H9 (cell line): ENCODE data around the gene RAB5A. TPM values are rescaled to one million over a fixed set of nuclear protein-coding genes. Genes with fewer than 3 reads are reported as not detected.
"Not testable (repeated sequence)": the region's sequence is repeated elsewhere in the genome, so short reads cannot be mapped to it uniquely, and the experiment has no call there.

Source experiments
- DNase-seq: peaks from one replicate; pipeline ENCODE4 v3.0.0-alpha.2; 2017
- H2AFZ ChIP-seq: one replicate; pipeline ENCODE4 v1.6.1; 2013; ENCODE audit warnings: mild to moderate bottlenecking, low read length, control low read depth, moderate library complexity
- H2AK5ac ChIP-seq: 2 replicates; pipeline ENCODE4 v1.6.1; 2013; ENCODE audit warnings: low read length, control low read depth, mixed read lengths; ENCODE audit not compliant: insufficient read length
- H2BK120ac ChIP-seq: one replicate; pipeline ENCODE4 v1.6.1; 2013; ENCODE audit warnings: low read depth, mild to moderate bottlenecking, low read length, control low read depth, inconsistent platforms; ENCODE audit not compliant: poor library complexity, severe bottlenecking
- H2BK12ac ChIP-seq: 2 replicates; pipeline ENCODE4 v1.6.1; 2013; ENCODE audit warnings: low read length, control low read depth, mixed read lengths, low read depth; ENCODE audit not compliant: insufficient read length
- H2BK15ac ChIP-seq: 2 replicates; pipeline ENCODE4 v1.6.1; 2013; ENCODE audit warnings: low read depth, low read length, control low read depth
- H2BK20ac ChIP-seq: one replicate; pipeline ENCODE4 v1.6.1; 2013; ENCODE audit warnings: low read depth, mild to moderate bottlenecking, low read length, control low read depth, inconsistent platforms; ENCODE audit not compliant: poor library complexity, severe bottlenecking
- H2BK5ac ChIP-seq: 2 replicates; pipeline ENCODE4 v1.6.1; 2013; ENCODE audit warnings: low read length, control low read depth, mixed read lengths; ENCODE audit not compliant: insufficient read length
- H3K14ac ChIP-seq: 2 replicates; pipeline ENCODE4 v1.6.1; 2013; ENCODE audit warnings: low read length, control low read depth; ENCODE audit not compliant: insufficient read depth
- H3K18ac ChIP-seq: 2 replicates; pipeline ENCODE4 v1.6.1; 2013; ENCODE audit warnings: low read depth, mild to moderate bottlenecking, mixed read lengths, low read length, control low read depth; ENCODE audit not compliant: insufficient read length
- H3K23ac ChIP-seq: 2 replicates; pipeline ENCODE4 v1.6.1; 2013; ENCODE audit warnings: low read length, control low read depth, mixed read lengths, low read depth; ENCODE audit not compliant: insufficient read length
- H3K23me2 ChIP-seq: 2 replicates; pipeline ENCODE4 v1.6.1; 2013; ENCODE audit warnings: low read depth, mild to moderate bottlenecking, mixed read lengths, low read length, control low read depth; ENCODE audit not compliant: insufficient read length, poor library complexity, severe bottlenecking
- H3K27ac ChIP-seq: 2 replicates; pipeline ENCODE4 v1.5.1; 2013; ENCODE audit warnings: low read length, control low read depth, mixed read lengths, low read depth; ENCODE audit not compliant: insufficient read length
- H3K27me3 ChIP-seq: 2 replicates; pipeline ENCODE4 v1.6.1; 2013; ENCODE audit warnings: low read length, control low read depth, inconsistent platforms; ENCODE audit not compliant: insufficient read depth
- H3K4ac ChIP-seq: 2 replicates; pipeline ENCODE4 v1.6.1; 2013; ENCODE audit warnings: low read depth, mild to moderate bottlenecking, control low read depth, inconsistent platforms, low read length, moderate library complexity
- H3K4me1 ChIP-seq: 2 replicates; pipeline ENCODE4 v1.6.1; 2013; ENCODE audit warnings: low read length, control low read depth, inconsistent platforms; ENCODE audit not compliant: insufficient read depth
- H3K4me2 ChIP-seq: 2 replicates; pipeline ENCODE4 v1.6.1; 2013; ENCODE audit warnings: low read length, control low read depth, mixed read lengths; ENCODE audit not compliant: insufficient read length, insufficient read depth
- H3K56ac ChIP-seq: 2 replicates; pipeline ENCODE4 v1.6.1; 2013; ENCODE audit warnings: low read depth, mild to moderate bottlenecking, mixed read lengths, low read length, control low read depth; ENCODE audit not compliant: insufficient read length
- H3K79me1 ChIP-seq: 2 replicates; pipeline ENCODE4 v1.6.1; 2013; ENCODE audit warnings: low read depth, mild to moderate bottlenecking, moderate library complexity, low read length, control low read depth, inconsistent platforms; ENCODE audit not compliant: insufficient read depth, poor library complexity, severe bottlenecking
- H3K79me2 ChIP-seq: 2 replicates; pipeline ENCODE4 v1.6.1; 2013; ENCODE audit warnings: low read length, control low read depth, inconsistent platforms; ENCODE audit not compliant: insufficient read depth
- H3K9ac ChIP-seq: 2 replicates; pipeline ENCODE4 v1.6.1; 2013; ENCODE audit warnings: low read length, control low read depth, mixed read lengths; ENCODE audit not compliant: insufficient read length; ENCODE audit errors: extremely low read depth
- H3K9me3 ChIP-seq: one replicate; pipeline ENCODE4 v1.6.1; 2013; ENCODE audit warnings: low read depth, low read length, inconsistent platforms; ENCODE audit not compliant: control insufficient read depth
- H3T11ph ChIP-seq: one replicate; pipeline ENCODE4 v1.6.1; 2013; ENCODE audit warnings: mild to moderate bottlenecking, low read length, control low read depth, inconsistent platforms
- H4K20me1 ChIP-seq: one replicate; pipeline ENCODE4 v1.6.1; 2013; ENCODE audit not compliant: control insufficient read depth, insufficient read length, insufficient read depth
- H4K5ac ChIP-seq: 2 replicates; pipeline ENCODE4 v1.6.1; 2013; ENCODE audit warnings: low read depth, mild to moderate bottlenecking, mixed read lengths, low read length, control low read depth; ENCODE audit not compliant: insufficient read length
- H4K8ac ChIP-seq: replicated peaks from 2 replicates; pipeline ENCODE4 v1.6.1; 2013; ENCODE audit warnings: low read length, control low read depth, mixed read lengths, low read depth; ENCODE audit not compliant: insufficient read length
- H4K91ac ChIP-seq: 2 replicates; pipeline ENCODE4 v1.6.1; 2013; ENCODE audit warnings: low read depth, mild to moderate bottlenecking, moderate library complexity, mixed read lengths, low read length, control low read depth; ENCODE audit not compliant: insufficient read length
- H3K27ac Mint-ChIP-seq, 3 experiments: 2 replicates in 2 of 3; 3 replicates in 1 of 3; pipeline ENCODE4 v1.8.0; 2020 to 2021; ENCODE audit warnings: mixed read lengths in 3 of 3, mild to moderate bottlenecking in 1 of 3, moderate library complexity in 1 of 3
- H3K27me3 Mint-ChIP-seq: 2 replicates; pipeline ENCODE4 v1.8.0; 2021; ENCODE audit warnings: low read depth, mild to moderate bottlenecking, moderate library complexity, mixed read lengths
- H3K36me3 Mint-ChIP-seq, 3 experiments: 2 replicates in 2 of 3; 3 replicates in 1 of 3; pipeline ENCODE4 v1.8.0; 2020 to 2021; ENCODE audit warnings: low read depth in 3 of 3, mixed read lengths in 3 of 3; ENCODE audit not compliant: insufficient read depth in 1 of 3
- H3K4me1 Mint-ChIP-seq, 2 experiments: 2 replicates each; pipeline ENCODE4 v1.8.0; 2020; ENCODE audit warnings: mixed read lengths in 2 of 2
- H3K4me3 Mint-ChIP-seq, 2 experiments: 2 replicates in 1 of 2; 3 replicates in 1 of 2; pipeline ENCODE4 v1.8.0; 2020 to 2021; ENCODE audit warnings: mild to moderate bottlenecking in 2 of 2, mixed read lengths in 2 of 2, moderate library complexity in 1 of 2
- H3K9me3 Mint-ChIP-seq, 2 experiments: 2 replicates in 1 of 2; 3 replicates in 1 of 2; pipeline ENCODE4 v1.8.0; 2020; ENCODE audit warnings: mild to moderate bottlenecking in 2 of 2, mixed read lengths in 2 of 2, moderate library complexity in 1 of 2
- WGBS: extraction: QIAGEN DNeasy Blood & Tissue Kit; methylation state at CpG from one replicate; pipeline ENCODE4 v1.1.7; 2013; ENCODE audit warnings: missing lambda C conversion rate, low lambda C conversion rate, mixed read lengths; ENCODE audit not compliant: insufficient read length; ENCODE audit errors: extremely low coverage; 5-methylcytosine and 5-hydroxymethylcytosine counted together
- total RNA-seq: library from RNA; stranded (reverse); gene quantifications from 2 replicates; pipeline ENCODE4 v1.2.1, GENCODE V29; 2021
- TF ChIP-seq, protein P1 (sequence below): fragments of 200-600 bp; sonication (generic); conservative IDR thresholded peaks from 3 replicates; pipeline ENCODE4 v1.8.0; 2021; ENCODE audit warnings: antibody characterized with exemption, mild to moderate bottlenecking

The RAB5A gene
- total RNA-seq, 1 experiment from 2014 or later = 84.8 TPM

- Histone ChIP-seq H3K9me3 (no peaks in the 10 kb centered on the region), H3K23ac (no peak overlapping the region), H2BK20ac (no peak overlapping the region), H3T11ph (no peak overlapping the region), H2BK15ac (no peak overlapping the region), H3K27ac (no peak overlapping the region), H3K4me1 (no peaks in the 10 kb centered on the region; the same call in 1 of the 2 replicates), H3K79me1 (no peaks in the 10 kb centered on the region), H3K18ac (no peak overlapping the region), H3K4me2 (no peak overlapping the region), H3K27me3 (no peaks in the 10 kb centered on the region), H3K9ac (no peak overlapping the region), H2BK5ac (no peak overlapping the region), H4K91ac (no peak overlapping the region), H4K20me1 (no peaks in the 10 kb centered on the region), H3K23me2 (no peaks in the 10 kb centered on the region), H2AFZ (no peak overlapping the region), H3K79me2 (no peaks in the 10 kb centered on the region), H3K4ac (no peak overlapping the region), H3K14ac (no peak overlapping the region), H2BK12ac (no peak overlapping the region), H4K5ac (no peak overlapping the region), H2BK120ac (no peak overlapping the region), H2AK5ac (no peak overlapping the region), H3K56ac (no peak overlapping the region), H4K8ac (no peak overlapping the region)
- no CpG with 5 or more reads among the region's 2 CpGs for WGBS
- H3K27me3 Mint-ChIP-seq = no peaks in the 10 kb centered on the region; the same call in 1 of the 2 replicates
- H3K27ac Mint-ChIP-seq = no peak overlapping the region
- no peak for DNase-seq
- TF ChIP-seq, protein P1, sequence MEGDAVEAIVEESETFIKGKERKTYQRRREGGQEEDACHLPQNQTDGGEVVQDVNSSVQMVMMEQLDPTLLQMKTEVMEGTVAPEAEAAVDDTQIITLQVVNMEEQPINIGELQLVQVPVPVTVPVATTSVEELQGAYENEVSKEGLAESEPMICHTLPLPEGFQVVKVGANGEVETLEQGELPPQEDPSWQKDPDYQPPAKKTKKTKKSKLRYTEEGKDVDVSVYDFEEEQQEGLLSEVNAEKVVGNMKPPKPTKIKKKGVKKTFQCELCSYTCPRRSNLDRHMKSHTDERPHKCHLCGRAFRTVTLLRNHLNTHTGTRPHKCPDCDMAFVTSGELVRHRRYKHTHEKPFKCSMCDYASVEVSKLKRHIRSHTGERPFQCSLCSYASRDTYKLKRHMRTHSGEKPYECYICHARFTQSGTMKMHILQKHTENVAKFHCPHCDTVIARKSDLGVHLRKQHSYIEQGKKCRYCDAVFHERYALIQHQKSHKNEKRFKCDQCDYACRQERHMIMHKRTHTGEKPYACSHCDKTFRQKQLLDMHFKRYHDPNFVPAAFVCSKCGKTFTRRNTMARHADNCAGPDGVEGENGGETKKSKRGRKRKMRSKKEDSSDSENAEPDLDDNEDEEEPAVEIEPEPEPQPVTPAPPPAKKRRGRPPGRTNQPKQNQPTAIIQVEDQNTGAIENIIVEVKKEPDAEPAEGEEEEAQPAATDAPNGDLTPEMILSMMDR = no peak
- no peak overlapping the region for H3K4me3 Mint-ChIP-seq
- H3K4me1 Mint-ChIP-seq = peaks cover 3 to 9% of the 10 kb centered on the region in 2 experiments; a peak in 3 of 4 replicates
- H3K36me3 Mint-ChIP-seq = no peaks in the 10 kb centered on the region
- H3K9me3 Mint-ChIP-seq = no peaks in the 10 kb centered on the region
Observed at GRCh38 chr3:19899264-19899663, 47.6 kb upstream of the RAB5A start.

DNA sequence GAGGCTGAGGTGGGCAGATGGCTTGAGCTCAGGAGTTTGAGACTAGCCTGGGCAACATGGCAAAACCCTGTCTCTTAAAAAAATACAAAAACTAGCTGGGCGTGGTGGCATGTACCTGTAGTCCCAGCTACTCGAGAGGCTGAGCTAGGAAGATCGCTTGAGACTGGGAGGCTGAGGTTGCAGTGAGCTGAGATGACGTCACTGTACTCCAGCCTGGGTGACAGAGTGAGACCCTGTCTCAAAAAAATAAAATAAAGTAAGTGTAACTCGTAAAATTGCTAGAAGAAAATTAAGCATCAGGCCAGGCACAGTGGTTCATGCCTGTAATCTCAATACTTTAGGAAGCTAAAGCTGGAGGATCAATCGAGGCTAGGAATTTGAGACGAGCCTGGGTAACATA, 47.1 kb upstream of the RAB5A start:
- not testable (repeated sequence) for H3K79me1 ChIP-seq, H3K36me3 Mint-ChIP-seq, H3K14ac ChIP-seq, H2BK5ac ChIP-seq, H3K56ac ChIP-seq, H3K27me3 ChIP-seq, H2BK12ac ChIP-seq, H3K4me2 ChIP-seq, H2AFZ ChIP-seq, H3K9me3 Mint-ChIP-seq, H3T11ph ChIP-seq, H3K18ac ChIP-seq, H3K79me2 ChIP-seq, H2BK15ac ChIP-seq, H4K20me1 ChIP-seq, H3K9me3 ChIP-seq, H4K91ac ChIP-seq, H4K5ac ChIP-seq, H3K27ac Mint-ChIP-seq, H3K4ac ChIP-seq, DNase-seq, H3K4me1 Mint-ChIP-seq, H3K4me1 ChIP-seq, H3K27me3 Mint-ChIP-seq, H4K8ac ChIP-seq, H3K23me2 ChIP-seq, H3K27ac ChIP-seq, H2BK20ac ChIP-seq, H2BK120ac ChIP-seq, H3K4me3 Mint-ChIP-seq, H2AK5ac ChIP-seq, H3K23ac ChIP-seq, H3K9ac ChIP-seq
- WGBS = no CpG with 5 or more reads among the region's 7 CpGs
